GM10847 (cell line): ENCODE results near the gene AKR1C2.

ENCODE experiments used
- POLR2A ChIP-seq: IDR thresholded peaks from 2 replicates; pipeline ENCODE4 v1.6.1; 2011; ENCODE audit not compliant: insufficient read length; ENCODE audit errors: extremely low read depth

AKR1C2 gene

GRCh38 chr10:5033061-5033778 is 29.6 kb upstream of the AKR1C2 start:
- TF ChIP-seq POLR2A: no peak

GRCh38 chr10:5030989-5031388 is 27.3 kb upstream of the AKR1C2 start:
- TF ChIP-seq POLR2A: no peak

- no peak for TF ChIP-seq POLR2A
These were observed 19.6 kb upstream of the AKR1C2 start for GRCh38 chr10:5023177-5023805.

- no peak for TF ChIP-seq POLR2A
These were observed 14.5 kb upstream of the AKR1C2 start for GRCh38 chr10:5018134-5018533.

- no peak for TF ChIP-seq POLR2A
These were observed 11.3 kb upstream of the AKR1C2 start for GRCh38 chr10:5014936-5015335.

- TF ChIP-seq POLR2A: no peak
These were observed 9.7 kb upstream of the AKR1C2 start for GRCh38 chr10:5013385-5013784.

GRCh38 chr10:5012595-5012994 is 8.9 kb upstream of the AKR1C2 start:
- no peak for TF ChIP-seq POLR2A

GRCh38 chr10:5002013-5002727 is 1.5 kb downstream of the AKR1C2 start:
- TF ChIP-seq POLR2A: no peak

GRCh38 chr10:4998671-4999070 is 5.0 kb downstream of the AKR1C2 start:
- no peak for TF ChIP-seq POLR2A

- no peak for TF ChIP-seq POLR2A
These were observed 13.4 kb downstream of the AKR1C2 start for GRCh38 chr10:4990217-4990616.

- no peak for TF ChIP-seq POLR2A
These were observed 18.6 kb downstream of the AKR1C2 start for GRCh38 chr10:4984971-4985594.

GRCh38 chr10:4984223-4984622 is 19.4 kb downstream of the AKR1C2 start:
- no peak for TF ChIP-seq POLR2A

- no peak for TF ChIP-seq POLR2A
These were observed 19.9 kb downstream of the AKR1C2 start for GRCh38 chr10:4983615-4984216.

- no peak for TF ChIP-seq POLR2A
These were observed 20.9 kb downstream of the AKR1C2 start for GRCh38 chr10:4982764-4983226.
